ENCODE measurements around the gene GZMH.

GRCh38 chr14:24605435-24606190 is 3.9 kb downstream of the GZMH start:
- TF ChIP-seq CTCF (IDR thresholded peaks at IDR 0.05) = peak in 1 of 3 experiments; percentile 36
- TF ChIP-seq POLR2AphosphoS5 (IDR thresholded peaks at IDR 0.05; ENCODE audit: insufficient read depth in 1 of 2, low read depth in 1 of 2) = no peak

Measured in vagina (tissue), 2 donors.